C4-2B (cell line): ENCODE results near the gene PTPRN2.

Experiments
- ZFX ChIP-seq: fragments of 450-650 bp; IDR thresholded peaks from 2 replicates; pipeline ENCODE4 v1.6.1; 2017
- TF ChIP-seq, protein P1 (sequence below): fragments of 450-650 bp; conservative IDR thresholded peaks from 2 replicates; pipeline ENCODE4 v1.5.1; 2017; ENCODE audit warnings: mild to moderate bottlenecking

DNA sequence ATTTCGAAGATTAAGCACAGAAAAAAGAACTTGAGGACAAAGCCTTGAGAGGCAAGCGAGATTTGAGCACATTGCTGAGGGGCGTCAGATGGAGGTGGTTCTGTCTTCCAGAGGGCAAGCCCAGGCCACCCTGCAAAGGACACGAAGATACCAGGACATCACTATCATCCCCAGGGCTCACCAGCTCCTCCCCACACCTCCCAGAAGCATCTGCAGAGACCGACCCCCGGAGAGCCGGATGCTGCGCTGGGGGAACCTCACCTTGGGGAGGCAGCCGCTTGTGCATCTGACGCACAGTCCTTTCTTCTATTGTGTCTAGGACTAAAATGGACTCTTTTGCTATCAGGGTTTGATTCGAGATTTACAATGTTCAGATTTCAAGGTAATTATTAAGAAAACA lies 991.2 kb downstream of the PTPRN2 start:
- TF ChIP-seq, protein P1, sequence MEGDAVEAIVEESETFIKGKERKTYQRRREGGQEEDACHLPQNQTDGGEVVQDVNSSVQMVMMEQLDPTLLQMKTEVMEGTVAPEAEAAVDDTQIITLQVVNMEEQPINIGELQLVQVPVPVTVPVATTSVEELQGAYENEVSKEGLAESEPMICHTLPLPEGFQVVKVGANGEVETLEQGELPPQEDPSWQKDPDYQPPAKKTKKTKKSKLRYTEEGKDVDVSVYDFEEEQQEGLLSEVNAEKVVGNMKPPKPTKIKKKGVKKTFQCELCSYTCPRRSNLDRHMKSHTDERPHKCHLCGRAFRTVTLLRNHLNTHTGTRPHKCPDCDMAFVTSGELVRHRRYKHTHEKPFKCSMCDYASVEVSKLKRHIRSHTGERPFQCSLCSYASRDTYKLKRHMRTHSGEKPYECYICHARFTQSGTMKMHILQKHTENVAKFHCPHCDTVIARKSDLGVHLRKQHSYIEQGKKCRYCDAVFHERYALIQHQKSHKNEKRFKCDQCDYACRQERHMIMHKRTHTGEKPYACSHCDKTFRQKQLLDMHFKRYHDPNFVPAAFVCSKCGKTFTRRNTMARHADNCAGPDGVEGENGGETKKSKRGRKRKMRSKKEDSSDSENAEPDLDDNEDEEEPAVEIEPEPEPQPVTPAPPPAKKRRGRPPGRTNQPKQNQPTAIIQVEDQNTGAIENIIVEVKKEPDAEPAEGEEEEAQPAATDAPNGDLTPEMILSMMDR, result no peak
- TF ChIP-seq ZFX, result no peak
